Measurements from ENCODE around the gene ZMYND12. TPM values are rescaled to one million over a fixed set of nuclear protein-coding genes. Genes with fewer than 3 reads are reported as not detected.

The ZMYND12 gene
- total RNA-seq, 2 experiments from 2014 or later, result not detected

DNA sequence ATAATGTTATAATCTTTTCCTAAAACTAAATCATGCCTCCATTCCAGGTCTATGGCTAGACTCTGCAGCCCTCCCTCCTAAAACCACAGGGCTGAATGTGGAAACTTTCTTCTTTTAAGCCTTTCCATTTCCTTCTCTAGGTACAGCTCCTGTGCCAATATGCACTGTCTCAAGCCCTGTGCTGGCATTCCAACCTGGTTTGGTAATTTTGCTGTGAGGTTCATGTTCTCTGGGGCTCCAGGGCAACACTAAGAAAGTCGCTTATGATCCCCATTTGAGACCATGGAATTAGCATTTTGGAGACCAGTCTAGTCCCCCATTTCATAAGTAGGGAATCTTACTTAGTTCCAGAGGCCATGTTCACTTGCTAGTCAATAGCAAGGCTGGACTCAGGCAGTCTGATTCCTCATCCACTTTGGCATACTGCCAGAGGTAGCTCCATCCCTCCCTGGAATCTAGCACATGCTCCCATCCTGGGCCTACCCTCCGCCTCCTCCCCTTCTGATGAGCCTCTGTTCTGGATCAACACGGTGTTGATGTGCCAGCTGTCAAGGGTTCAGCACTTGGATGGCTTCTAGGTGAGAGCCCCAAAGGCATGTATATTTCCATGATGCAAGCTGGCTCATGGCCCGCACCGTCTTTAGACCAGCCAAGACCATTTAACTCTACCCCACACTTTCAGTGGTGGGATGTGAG is 36.5 kb downstream of the ZMYND12 start:
- CTCF ChIA-PET (ENCODE audit: unreplicated experiment), result no interaction called here
- no peak for TF ChIP-seq CTCF (conservative IDR thresholded peaks at IDR 0.05; ENCODE audit: low read length)
- no peak for TF ChIP-seq EZH2phosphoT487 (IDR thresholded peaks at IDR 0.05; ENCODE audit: borderline replicate concordance, low read depth, low read length)
- H3K9me3 ChIP-seq (ENCODE audit: low read length), result no peaks in the 10 kb centered on the region
- H3K4me2 ChIP-seq (ENCODE audit: low read length), result no peak overlapping the region
- H3K4me1 ChIP-seq (ENCODE audit: insufficient read depth, low read length, poor library complexity, severe bottlenecking), result no peaks in the 10 kb centered on the region
- POLR2A ChIA-PET, result no interaction called here
- H2AFZ ChIP-seq (ENCODE audit: low read length), result no peak overlapping the region
- no peak overlapping the region for H3K4me3 ChIP-seq (ENCODE audit: low read depth, low read length, poor library complexity, severe bottlenecking)
- no peak for DNase-seq (ENCODE audit: low spot score)
- no peaks in the 10 kb centered on the region for H3K36me3 ChIP-seq (ENCODE audit: insufficient read depth, low read length)
- H3K79me2 ChIP-seq (ENCODE audit: insufficient read depth, low read depth, low read length), result no peaks in the 10 kb centered on the region
- no peak overlapping the region for H3K27ac ChIP-seq (ENCODE audit: low read depth, low read length, poor library complexity, severe bottlenecking)
- BruUV-seq (replicated peaks), result no TSS peak
- no peaks in the 10 kb centered on the region for H4K20me1 ChIP-seq (ENCODE audit: insufficient read depth, low read length)
- H3K9me2 ChIP-seq (ENCODE audit: insufficient read depth, low read length), result no peaks in the 10 kb centered on the region
- intact Hi-C loops (cut with micrococcal nuclease; ENCODE audit: unreplicated experiment), result no loop called here

DNA sequence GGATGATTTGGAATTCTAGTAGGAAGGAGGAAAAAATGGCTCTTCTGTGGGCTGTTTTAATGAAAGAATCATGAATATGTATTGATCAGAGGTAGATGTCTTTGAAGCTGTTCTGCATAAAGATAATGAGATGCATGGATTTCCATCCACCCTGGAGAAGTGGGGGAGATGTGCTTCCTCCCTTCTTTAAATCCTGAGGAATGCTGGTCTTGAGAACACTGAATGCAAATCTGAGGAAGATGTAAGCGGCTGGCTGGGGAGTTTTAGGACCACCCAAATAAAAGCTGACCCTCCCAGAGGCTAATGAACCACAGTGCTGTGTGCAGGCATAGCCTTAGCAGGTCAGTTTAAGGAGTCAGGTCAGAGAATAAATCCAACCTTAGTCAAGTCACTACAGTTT is 37.3 kb downstream of the ZMYND12 start:
- intact Hi-C loops (cut with micrococcal nuclease; ENCODE audit: unreplicated experiment), result no loop called here
- ChIA-PET CTCF (ENCODE audit: unreplicated experiment) (no interaction called here), POLR2A (no interaction called here)
- Histone ChIP-seq H3K4me2 (ENCODE audit: low read length) (no peak overlapping the region), H3K9me3 (ENCODE audit: low read length) (no peaks in the 10 kb centered on the region), H4K20me1 (ENCODE audit: insufficient read depth, low read length) (no peaks in the 10 kb centered on the region), H3K27ac (ENCODE audit: low read depth, low read length, poor library complexity, severe bottlenecking) (no peak overlapping the region), H3K4me3 (ENCODE audit: low read depth, low read length, poor library complexity, severe bottlenecking) (no peak overlapping the region), H3K4me1 (ENCODE audit: insufficient read depth, low read length, poor library complexity, severe bottlenecking) (no peaks in the 10 kb centered on the region), H2AFZ (ENCODE audit: low read length) (no peak overlapping the region), H3K79me2 (ENCODE audit: insufficient read depth, low read depth, low read length) (no peaks in the 10 kb centered on the region), H3K9me2 (ENCODE audit: insufficient read depth, low read length) (no peaks in the 10 kb centered on the region), H3K36me3 (ENCODE audit: insufficient read depth, low read length) (no peaks in the 10 kb centered on the region)
- TF ChIP-seq CTCF (conservative IDR thresholded peaks at IDR 0.05; ENCODE audit: low read length), result no peak
- no peak for TF ChIP-seq EZH2phosphoT487 (IDR thresholded peaks at IDR 0.05; ENCODE audit: borderline replicate concordance, low read depth, low read length)
- no TSS peak for BruUV-seq (replicated peaks)
- DNase-seq (ENCODE audit: low spot score), result no peak

GRCh38 chr1:42417166-42417565 is 38.7 kb downstream of the ZMYND12 start:
- Histone ChIP-seq H3K9me2 (ENCODE audit: insufficient read depth, low read length) (no peaks in the 10 kb centered on the region), H3K79me2 (ENCODE audit: insufficient read depth, low read depth, low read length) (no peaks in the 10 kb centered on the region), H4K20me1 (ENCODE audit: insufficient read depth, low read length) (no peaks in the 10 kb centered on the region), H3K4me2 (ENCODE audit: low read length) (no peak overlapping the region), H3K9me3 (ENCODE audit: low read length) (no peaks in the 10 kb centered on the region), H3K4me1 (ENCODE audit: insufficient read depth, low read length, poor library complexity, severe bottlenecking) (no peaks in the 10 kb centered on the region), H3K36me3 (ENCODE audit: insufficient read depth, low read length) (no peaks in the 10 kb centered on the region), H3K27ac (ENCODE audit: low read depth, low read length, poor library complexity, severe bottlenecking) (no peak overlapping the region), H3K4me3 (ENCODE audit: low read depth, low read length, poor library complexity, severe bottlenecking) (no peak overlapping the region), H2AFZ (ENCODE audit: low read length) (no peak overlapping the region)
- no peak for TF ChIP-seq EZH2phosphoT487 (IDR thresholded peaks at IDR 0.05; ENCODE audit: borderline replicate concordance, low read depth, low read length)
- TF ChIP-seq CTCF (conservative IDR thresholded peaks at IDR 0.05; ENCODE audit: low read length), result no peak
- intact Hi-C loops (cut with micrococcal nuclease; ENCODE audit: unreplicated experiment), result no loop called here
- ChIA-PET POLR2A (no interaction called here), CTCF (ENCODE audit: unreplicated experiment) (no interaction called here)
- DNase-seq (ENCODE audit: low spot score), result no peak
- no TSS peak for BruUV-seq (replicated peaks)

All from OCI-LY7 (cell line).